Body of pancreas (tissue), 4 donors: ENCODE measurements around the gene DNAJB12.

Experiments used
- CTCF ChIP-seq, 7 experiments: fragments of 450-650 bp in 4 of 7; fragments of 200-600 bp in 3 of 7; sonication (generic) in 3 of 7; IDR thresholded peaks; one replicate each; pipeline ENCODE4 v1.5.1; 2016 to 2019; ENCODE audit warnings: antibody characterized with exemption in 7 of 7
- POLR2A ChIP-seq, 3 donors: fragments of 450-650 bp; IDR thresholded peaks; one replicate each; pipeline ENCODE4 v1.6.1; 2016; ENCODE audit warnings: antibody characterized with exemption in 3 of 3, mild to moderate bottlenecking in 2 of 3

- TF ChIP-seq CTCF (IDR thresholded peaks at IDR 0.05), result no peak
- peak in 2 of 3 donors; percentile 35 to 37 for TF ChIP-seq POLR2A (IDR thresholded peaks at IDR 0.05)
These were observed 34.0 kb downstream of the DNAJB12 start for GRCh38 chr10:72320676-72321247.
